Measurements from ENCODE around the gene GADD45G. TPM values are rescaled to one million over a fixed set of nuclear protein-coding genes. Genes with fewer than 3 reads are reported as not detected.

The GADD45G gene
- total and polyA plus RNA-seq, 2 of the 8 experiments (the other 6 are each of a cell fraction or from before 2014, with no cell fraction given), result 7.0 to 11.4 TPM

DNA sequence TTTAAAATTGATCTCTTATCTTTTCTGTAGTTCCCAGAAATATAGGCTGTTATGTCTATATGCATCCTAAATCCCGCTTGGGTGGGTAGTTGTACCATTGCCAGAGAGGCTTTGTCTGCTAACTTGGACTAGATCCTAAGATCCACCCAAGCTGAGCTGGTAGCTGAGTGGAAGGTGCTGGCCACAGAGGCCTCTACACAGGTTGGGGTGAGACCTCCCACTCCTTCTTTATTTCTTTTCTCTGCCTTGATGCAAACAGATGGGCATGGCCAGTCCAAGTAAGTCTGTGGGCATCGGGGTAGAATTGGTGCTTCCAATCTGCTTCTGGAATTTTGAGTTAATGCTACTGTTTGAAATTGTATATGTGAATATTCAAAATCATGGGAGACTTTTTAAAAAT, 14.4 kb upstream of the GADD45G start:
- POLR2A ChIA-PET (ENCODE audit: partially characterized antibody), result interaction anchor here (0.9 kb wide), 1 partner anchor 13 kb away, joined by 4 read pairs; no protein-coding TSS in a partner anchor
- Histone ChIP-seq H4K91ac (replicated peaks; ENCODE audit: insufficient read length, low read length) (no peak overlapping the region), H3K23me2 (ENCODE audit: low read depth, low read length) (no peaks in the 10 kb centered on the region), H4K8ac (ENCODE audit: extremely low read depth, insufficient read depth, low read length) (no peak overlapping the region), H2BK5ac (ENCODE audit: low read depth, low read length) (no peak overlapping the region), H2AFZ (ENCODE audit: low read length) (no peak overlapping the region), H3K56ac (replicated peaks; ENCODE audit: insufficient read length, low read depth, low read length) (no peak overlapping the region), H3K27ac (ENCODE audit: low read depth, low read length) (no peak overlapping the region), H3K4me1 (replicated peaks in 1 of 4; ENCODE audit: control insufficient read depth in 3 of 4, insufficient read depth in 4 of 4, low read length in 3 of 4) (peaks cover 4 to 8% (median 6%) of the 10 kb centered on the region in 4 experiments), H3K4ac (replicated peaks; ENCODE audit: insufficient read length, low read depth, low read length) (no peak overlapping the region), H2BK15ac (ENCODE audit: low read length) (no peak overlapping the region), H3K36me3 (ENCODE audit: control insufficient read depth in 2 of 4, insufficient read depth in 4 of 4, low read length in 3 of 4) (no peaks in the 10 kb centered on the region), H2BK20ac (ENCODE audit: low read length) (no peak overlapping the region), H3K23ac (ENCODE audit: insufficient read length) (no peak overlapping the region), H2BK120ac (replicated peaks; ENCODE audit: low read depth, low read length) (no peak overlapping the region), H3K9me3 (ENCODE audit: insufficient read depth in 2 of 2, low read depth in 1 of 2, low read length in 1 of 2) (no peaks in the 10 kb centered on the region), H3K18ac (ENCODE audit: extremely low read depth, low read length) (no peak overlapping the region), H3K79me2 (ENCODE audit: control insufficient read depth in 1 of 2, insufficient read depth in 2 of 2, low read length in 2 of 2) (no peaks in the 10 kb centered on the region), H2AK5ac (ENCODE audit: low read depth, low read length) (no peak overlapping the region), H3K14ac (ENCODE audit: insufficient read length) (no peak overlapping the region), H3K27me3 (replicated peaks in 1 of 4; ENCODE audit: control insufficient read depth in 3 of 4, extremely low read depth in 1 of 4, insufficient read depth in 3 of 4, low read length in 3 of 4) (no peaks in the 10 kb centered on the region), H3K4me2 (ENCODE audit: insufficient read depth in 1 of 2, low read depth in 2 of 2, low read length in 2 of 2) (no peak overlapping the region), H2BK12ac (ENCODE audit: low read depth, low read length) (no peak overlapping the region), H3K9ac (replicated peaks in 1 of 4; ENCODE audit: extremely low read depth in 1 of 4, low read depth in 3 of 4, low read length in 3 of 4) (no peak overlapping the region), H3K4me3 (ENCODE audit: extremely low read depth in 1 of 4, insufficient read depth in 2 of 4, low read depth in 3 of 4, low read length in 4 of 4) (no peak overlapping the region), H4K5ac (ENCODE audit: insufficient read length, low read depth, low read length) (no peak overlapping the region), H4K20me1 (replicated peaks in 1 of 2; ENCODE audit: control insufficient read depth in 1 of 2, insufficient read depth in 2 of 2, low read length in 2 of 2) (no peaks in the 10 kb centered on the region), H3K79me1 (ENCODE audit: low read depth, low read length) (no peaks in the 10 kb centered on the region)
- DNase-seq (ENCODE audit: low read depth in 1 of 2, low spot score in 2 of 2), result no peak
- CTCF ChIA-PET (ENCODE audit: partially characterized antibody), result interaction anchor here (1.0 to 1.1 kb wide), 2 partner anchors 9 to 11 kb away, joined by 3 read pairs; no protein-coding TSS in a partner anchor
- no peak for FAIRE-seq
- 94% methylated on average over 2 of the region's 2 CpGs; no CpG with 5 or more reads in 1 of the 2 experiments for WGBS, 2 experiments (ENCODE audit: extremely low coverage in 1 of 2, insufficient coverage in 1 of 2, insufficient read length in 1 of 2, insufficient replicate concordance in 2 of 2, low coverage in 1 of 2, low lambda C conversion rate in 2 of 2, missing lambda C conversion rate in 1 of 2)
- TF ChIP-seq TCF12 (IDR thresholded peaks at IDR 0.05; ENCODE audit: low read depth, low read length) (no peak), RAD21 (IDR thresholded peaks at IDR 0.05 in 1 of 2, conservative IDR thresholded peaks at IDR 0.05 in 1 of 2; ENCODE audit: low read depth in 2 of 2, low read length in 2 of 2) (no peak), RXRA (IDR thresholded peaks at IDR 0.05; ENCODE audit: insufficient read depth, low read depth, low read length) (no peak), SP1 (IDR thresholded peaks at IDR 0.05; ENCODE audit: low read depth, low read length) (no peak), RNF2 (IDR thresholded peaks at IDR 0.05; ENCODE audit: borderline replicate concordance, low read depth, low read length, missing control alignments, poor library complexity, severe bottlenecking) (no peak), NRF1 (IDR thresholded peaks at IDR 0.05; ENCODE audit: low read depth, low read length) (no peak), CEBPB (IDR thresholded peaks at IDR 0.05; ENCODE audit: low read depth, low read length) (no peak), SAP30 (IDR thresholded peaks at IDR 0.05; ENCODE audit: insufficient read depth, insufficient replicate concordance, low read length) (no peak)
- TF ChIP-seq, protein P1, sequence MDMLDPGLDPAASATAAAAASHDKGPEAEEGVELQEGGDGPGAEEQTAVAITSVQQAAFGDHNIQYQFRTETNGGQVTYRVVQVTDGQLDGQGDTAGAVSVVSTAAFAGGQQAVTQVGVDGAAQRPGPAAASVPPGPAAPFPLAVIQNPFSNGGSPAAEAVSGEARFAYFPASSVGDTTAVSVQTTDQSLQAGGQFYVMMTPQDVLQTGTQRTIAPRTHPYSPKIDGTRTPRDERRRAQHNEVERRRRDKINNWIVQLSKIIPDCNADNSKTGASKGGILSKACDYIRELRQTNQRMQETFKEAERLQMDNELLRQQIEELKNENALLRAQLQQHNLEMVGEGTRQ (IDR thresholded peaks at IDR 0.05; ENCODE audit: low read length), result no peak
- TF ChIP-seq, protein P2, sequence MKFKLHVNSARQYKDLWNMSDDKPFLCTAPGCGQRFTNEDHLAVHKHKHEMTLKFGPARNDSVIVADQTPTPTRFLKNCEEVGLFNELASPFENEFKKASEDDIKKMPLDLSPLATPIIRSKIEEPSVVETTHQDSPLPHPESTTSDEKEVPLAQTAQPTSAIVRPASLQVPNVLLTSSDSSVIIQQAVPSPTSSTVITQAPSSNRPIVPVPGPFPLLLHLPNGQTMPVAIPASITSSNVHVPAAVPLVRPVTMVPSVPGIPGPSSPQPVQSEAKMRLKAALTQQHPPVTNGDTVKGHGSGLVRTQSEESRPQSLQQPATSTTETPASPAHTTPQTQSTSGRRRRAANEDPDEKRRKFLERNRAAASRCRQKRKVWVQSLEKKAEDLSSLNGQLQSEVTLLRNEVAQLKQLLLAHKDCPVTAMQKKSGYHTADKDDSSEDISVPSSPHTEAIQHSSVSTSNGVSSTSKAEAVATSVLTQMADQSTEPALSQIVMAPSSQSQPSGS (IDR thresholded peaks at IDR 0.05; ENCODE audit: low read length), result no peak
